Suprapubic skin (tissue), 3 donors: ENCODE measurements around the gene MARCKS.

Source experiments
- CTCF ChIP-seq, 2 donors: fragments of 200-600 bp in 1 of 2; fragments of 450-650 bp in 1 of 2; sonication (generic) in 1 of 2; IDR thresholded peaks; one replicate each; pipeline ENCODE4 v1.5.1; 2016 to 2019; ENCODE audit warnings: antibody characterized with exemption in 2 of 2, mild to moderate bottlenecking in 1 of 2, moderate library complexity in 1 of 2
- EP300 ChIP-seq: sonication (generic); formaldehyde crosslinking; IDR thresholded peaks from one replicate; pipeline ENCODE4 v1.6.1; 2017; ENCODE audit warnings: antibody characterized with exemption

- TF ChIP-seq CTCF (IDR thresholded peaks at IDR 0.05) (no peak), EP300 (no peak)
Observed at GRCh38 chr6:113882336-113883022, 25.3 kb downstream of the MARCKS start.
